Fibroblast of lung (primary cell): Measurements from ENCODE around the gene PHF19.

Source experiments
- CTCF ChIP-seq, 2 donors: IDR thresholded peaks in 1 of 2; conservative IDR thresholded peaks in 1 of 2; 1 replicate in 1 of 2; 2 replicates in 1 of 2; pipeline ENCODE4 v1.5.1; 2011 to 2012; ENCODE audit warnings: low read length in 2 of 2, control low read depth in 1 of 2, inconsistent platforms in 1 of 2, low read depth in 1 of 2, mild to moderate bottlenecking in 1 of 2
- EZH2 ChIP-seq: IDR thresholded peaks from 2 replicates; pipeline ENCODE4 v1.5.1; 2012; ENCODE audit warnings: low read length, control low read depth, mild to moderate bottlenecking; ENCODE audit errors: missing control alignments

GRCh38 chr9:120924698-120925534, 47.9 kb upstream of the PHF19 start:
- TF ChIP-seq CTCF (conservative IDR thresholded peaks at IDR 0.05 in 1 of 2, IDR thresholded peaks at IDR 0.05 in 1 of 2; ENCODE audit: low read depth in 1 of 2, low read length in 2 of 2) (no peak), EZH2 (no peak)
